ENCODE results near the gene SNAPC5. TPM values are rescaled to one million over a fixed set of nuclear protein-coding genes. Genes with fewer than 3 reads are reported as not detected.
A peak's percentile ranks its signal among the peaks of the same experiment; 100 is the strongest.

The SNAPC5 gene
- total and polyA plus RNA-seq, 2 of the 8 experiments (the other 6 are each of a cell fraction or from before 2014, with no cell fraction given): 18.7 to 23.1 TPM

DNA sequence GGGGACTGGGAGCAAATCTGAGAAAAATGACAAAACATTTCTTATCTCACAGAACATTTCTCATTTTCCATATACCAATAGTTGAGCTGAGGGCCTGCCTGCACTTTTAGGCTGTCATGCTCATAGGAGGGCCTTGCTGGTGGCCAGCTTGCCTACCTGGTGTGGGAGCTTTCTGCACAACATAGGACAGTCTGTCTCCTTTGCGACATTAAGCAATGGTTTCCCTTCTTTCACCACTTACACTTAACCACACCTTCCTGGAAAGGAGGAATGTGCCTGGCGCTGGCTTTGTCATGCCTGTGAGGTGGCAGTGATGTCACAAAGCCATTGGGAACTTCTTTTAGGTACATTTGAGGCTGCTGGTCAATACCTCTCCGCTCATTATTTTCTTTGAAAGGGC is 5.7 kb downstream of the SNAPC5 start:
- Histone ChIP-seq H3K4me2 (ENCODE audit: insufficient read depth in 1 of 2, low read depth in 2 of 2, low read length in 2 of 2) (no peak overlapping the region), H3K56ac (replicated peaks; ENCODE audit: insufficient read length, low read depth, low read length) (no peak overlapping the region), H3K4me1 (replicated peaks in 1 of 4; ENCODE audit: control insufficient read depth in 3 of 4, insufficient read depth in 4 of 4, low read length in 3 of 4) (peaks cover 0 to 2% (median 1%) of the 10 kb centered on the region in 4 experiments; a peak in 3 of 7 replicates), H3K4ac (replicated peaks; ENCODE audit: insufficient read length, low read depth, low read length) (no peak overlapping the region), H3K79me2 (ENCODE audit: control insufficient read depth in 1 of 2, insufficient read depth in 2 of 2, low read length in 2 of 2) (no peaks in the 10 kb centered on the region; a peak in 1 of 4 replicates), H3K79me1 (ENCODE audit: low read depth, low read length) (peaks cover 2% of the 10 kb centered on the region; the same call in 1 of the 2 replicates), H2BK120ac (replicated peaks; ENCODE audit: low read depth, low read length) (no peak overlapping the region), H4K91ac (replicated peaks; ENCODE audit: insufficient read length, low read length) (no peak overlapping the region), H3K27me3 (replicated peaks in 1 of 4; ENCODE audit: control insufficient read depth in 3 of 4, extremely low read depth in 1 of 4, insufficient read depth in 3 of 4, low read length in 3 of 4) (no peaks in the 10 kb centered on the region), H3K14ac (ENCODE audit: insufficient read length) (no peak overlapping the region), H4K20me1 (replicated peaks in 1 of 2; ENCODE audit: control insufficient read depth in 1 of 2, insufficient read depth in 2 of 2, low read length in 2 of 2) (no peaks in the 10 kb centered on the region), H2BK5ac (ENCODE audit: low read depth, low read length) (no peak overlapping the region), H2BK15ac (ENCODE audit: low read length) (no peak overlapping the region), H4K8ac (ENCODE audit: extremely low read depth, insufficient read depth, low read length) (no peak overlapping the region), H2BK20ac (ENCODE audit: low read length) (no peak overlapping the region), H3K18ac (ENCODE audit: extremely low read depth, low read length) (no peak overlapping the region), H3K23ac (ENCODE audit: insufficient read length) (no peak overlapping the region), H2AK5ac (ENCODE audit: low read depth, low read length) (no peak overlapping the region), H4K5ac (ENCODE audit: insufficient read length, low read depth, low read length) (no peak overlapping the region), H3K23me2 (ENCODE audit: low read depth, low read length) (no peaks in the 10 kb centered on the region), H3K9ac (replicated peaks in 1 of 4; ENCODE audit: extremely low read depth in 1 of 4, low read depth in 3 of 4, low read length in 3 of 4) (no peak overlapping the region), H3K4me3 (ENCODE audit: extremely low read depth in 1 of 4, insufficient read depth in 2 of 4, low read depth in 3 of 4, low read length in 4 of 4) (no peak overlapping the region), H2BK12ac (ENCODE audit: low read depth, low read length) (no peak overlapping the region), H2AFZ (ENCODE audit: low read length) (no peak overlapping the region), H3K27ac (ENCODE audit: low read depth, low read length) (no peak overlapping the region), H3K36me3 (ENCODE audit: control insufficient read depth in 2 of 4, insufficient read depth in 4 of 4, low read length in 3 of 4) (peaks cover 11 to 77% (median 39%) of the 10 kb centered on the region in 4 experiments), H3K9me3 (ENCODE audit: insufficient read depth in 2 of 2, low read depth in 1 of 2, low read length in 1 of 2) (no peaks in the 10 kb centered on the region)
- DNase-seq (ENCODE audit: low read depth in 1 of 2, low spot score in 2 of 2) (no peak), FAIRE-seq (no peak)
- WGBS, 2 experiments (ENCODE audit: extremely low coverage in 1 of 2, insufficient coverage in 1 of 2, insufficient read length in 1 of 2, insufficient replicate concordance in 2 of 2, low coverage in 1 of 2, low lambda C conversion rate in 2 of 2, missing lambda C conversion rate in 1 of 2): 89% methylated on average over 3 of the region's 3 CpGs; no CpG with 5 or more reads in 1 of the 2 experiments
- CTCF ChIA-PET (ENCODE audit: partially characterized antibody): interaction anchor here (0.6 to 1.6 kb wide), 5 partner anchors 15 to 248 kb away, joined by 3 to 4 read pairs (median 3); no protein-coding TSS in a partner anchor
- POLR2A ChIA-PET (ENCODE audit: partially characterized antibody): interaction anchor here (1.4 to 3.8 kb wide), 3 partner anchors 13 to 18 kb away, joined by 3 to 28 read pairs (median 15); partner anchors contain the start of genes RPL4 and ZWILCH
- TF ChIP-seq TAF7 (optimal IDR thresholded peaks at IDR 0.05; ENCODE audit: borderline replicate concordance, low read depth, low read length) (no peak), GABPA (IDR thresholded peaks at IDR 0.05; ENCODE audit: borderline replicate concordance, insufficient read depth, low read length) (no peak), SIN3A (conservative IDR thresholded peaks at IDR 0.05 in 1 of 2, IDR thresholded peaks at IDR 0.05 in 1 of 2; ENCODE audit: low read depth in 1 of 2, low read length in 2 of 2) (no peak), JUN (IDR thresholded peaks at IDR 0.05; ENCODE audit: low read depth, low read length) (no peak), CREB1 (IDR thresholded peaks at IDR 0.05) (0 out of 2 replicates have a peak, but pooled peaks have one; percentile 31), SP1 (IDR thresholded peaks at IDR 0.05; ENCODE audit: low read depth, low read length) (no peak), TAF1 (IDR thresholded peaks at IDR 0.05; ENCODE audit: low read depth, low read length) (no peak), CBX8 (IDR thresholded peaks at IDR 0.05; ENCODE audit: borderline replicate concordance, low read depth, low read length) (no peak), SIRT6 (IDR thresholded peaks at IDR 0.05; ENCODE audit: low read length) (no peak)
